Stimulated activated CD4-positive, alpha-beta T cell treated with anti-CD3 and anti-CD28 coated beads, Interleukin-1b, Interleukin-23, amount 100 ng/mL, for 1 hour (primary cell): ENCODE results near the gene MYO1B.

Experiments
- DNase-seq, 2 donors: peaks; one replicate each; pipeline ENCODE4 v3.0.0-alpha.2; 2020; ENCODE audit warnings: low read depth in 2 of 2

Gene MYO1B

GRCh38 chr2:191262436-191262835, 17.2 kb downstream of the MYO1B start:
- no peak for DNase-seq

- no peak for DNase-seq
Measured at GRCh38 chr2:191263050-191263449, 17.8 kb downstream of the MYO1B start.

GRCh38 chr2:191264647-191265081, 19.5 kb downstream of the MYO1B start:
- DNase-seq = no peak

- DNase-seq = no peak
Measured at GRCh38 chr2:191265311-191266170, 20.3 kb downstream of the MYO1B start.

- no peak for DNase-seq
Measured at GRCh38 chr2:191266201-191266600, 21.0 kb downstream of the MYO1B start.

GRCh38 chr2:191268596-191268995, 23.4 kb downstream of the MYO1B start:
- DNase-seq = no peak

- DNase-seq = no peak
Measured at GRCh38 chr2:191270306-191271161, 25.3 kb downstream of the MYO1B start.

GRCh38 chr2:191272064-191272463, 26.9 kb downstream of the MYO1B start:
- DNase-seq = no peak

GRCh38 chr2:191274413-191274815, 29.2 kb downstream of the MYO1B start:
- DNase-seq = no peak

GRCh38 chr2:191276792-191277465, 31.7 kb downstream of the MYO1B start:
- DNase-seq = no peak

- DNase-seq = no peak
Measured at GRCh38 chr2:191280290-191280689, 35.1 kb downstream of the MYO1B start.

- DNase-seq = no peak
Measured at GRCh38 chr2:191280834-191281756, 35.9 kb downstream of the MYO1B start.

- no peak for DNase-seq
Measured at GRCh38 chr2:191285252-191285651, 40.0 kb downstream of the MYO1B start.

GRCh38 chr2:191287820-191288219, 42.6 kb downstream of the MYO1B start:
- no peak for DNase-seq

- no peak for DNase-seq
Measured at GRCh38 chr2:191289049-191289448, 43.8 kb downstream of the MYO1B start.

- no peak for DNase-seq
Measured at GRCh38 chr2:191291471-191291870, 46.3 kb downstream of the MYO1B start.

GRCh38 chr2:191292869-191293268, 47.7 kb downstream of the MYO1B start:
- no peak for DNase-seq

- DNase-seq = no peak
Measured at GRCh38 chr2:191295088-191295487, 49.9 kb downstream of the MYO1B start.

- no peak for DNase-seq
Measured at GRCh38 chr2:191296083-191297006, 51.1 kb downstream of the MYO1B start.

- no peak for DNase-seq
Measured at GRCh38 chr2:191297033-191297432, 51.8 kb downstream of the MYO1B start.
